HepG2 (cell line): Measurements from ENCODE around the gene OVCH1. TPM values are rescaled to one million over a fixed set of nuclear protein-coding genes. Genes with fewer than 3 reads are reported as not detected.

Experiments
- ATAC-seq: fragments of 200-7000 bp; cut with Tn5 transposase; 3 replicates; pipeline ENCODE4 v1.9.1; 2020; ENCODE audit warnings: mild to moderate bottlenecking, moderate library complexity
- BruUV-seq: library from RNA; stranded (reverse); fragments of 400-500 nt; replicated peaks from 2 replicates; lab custom pipeline; 2021; lab: Mats Ljungman, UMichigan
- CTCF ChIA-PET: fragments of 300-600 bp; formaldehyde crosslinking; extraction: SDS; loops from one replicate; lab custom pipeline; 2021; ENCODE audit warnings: low total read pairs, inconsistent platforms, low intra/inter-chr PET ratio; lab: Yijun Ruan, JAX
- POLR2A ChIA-PET: fragments of 350-600 bp; sonication (Branson Sonifier 250); formaldehyde crosslinking; loops from one replicate; lab custom pipeline; 2020; ENCODE audit warnings: antibody characterized with exemption, inconsistent platforms; lab: Yijun Ruan, JAX
- DNase-seq: peaks from one replicate; pipeline ENCODE4 v3.0.0-alpha.2; 2015; ENCODE audit warnings: low spot score
- FAIRE-seq: peaks from 3 replicates; lab custom pipeline; 2011; peaks lifted over from hg19 to GRCh38; lab: Jason Lieb, UNC
- H2AFZ ChIP-seq: one replicate; pipeline ENCODE4 v1.6.1; 2011; ENCODE audit warnings: low read length, inconsistent platforms
- H3K27ac ChIP-seq: fragments of 300-600 bp; 3 replicates; pipeline ENCODE4 v1.8.0; 2011; ENCODE audit warnings: mixed run types, mild to moderate bottlenecking, mixed read lengths, low read length, inconsistent platforms; ENCODE audit not compliant: insufficient read depth; ENCODE audit errors: extremely low read length
- H3K27me3 ChIP-seq, 2 experiments: fragments of 200-600 bp in 1 of 2; 2 replicates in 1 of 2; 3 replicates in 1 of 2; pipeline versions ENCODE4 v1.6.0 to v1.8.0; 2011; ENCODE audit warnings: low read length in 2 of 2, mild to moderate bottlenecking in 2 of 2, moderate library complexity in 2 of 2, inconsistent platforms in 1 of 2; ENCODE audit not compliant: insufficient read depth in 2 of 2, control insufficient read depth in 1 of 2
- H3K36me3 ChIP-seq, 2 experiments: fragments of 200-600 bp in 1 of 2; replicated peaks in 1 of 2; 2 replicates in 1 of 2; 3 replicates in 1 of 2; pipeline versions ENCODE4 v1.5.1 to v1.8.0; 2011; ENCODE audit warnings: low read length in 2 of 2, inconsistent platforms in 1 of 2; ENCODE audit not compliant: insufficient read depth in 2 of 2, control insufficient read depth in 1 of 2
- H3K4me1 ChIP-seq: 2 replicates; pipeline ENCODE4 v1.5.1; 2012; ENCODE audit warnings: low read length, inconsistent platforms; ENCODE audit not compliant: insufficient read depth
- H3K4me2 ChIP-seq: 2 replicates; pipeline ENCODE4 v1.6.0; 2011; ENCODE audit warnings: low read depth, low read length, inconsistent platforms
- H3K4me3 ChIP-seq, 3 experiments: fragments of 200-600 bp in 1 of 3; sonication (generic), shearing (Covaris generic) in 1 of 3; replicated peaks in 1 of 3; 2 replicates each; pipeline ENCODE4 v1.5.1; 2011 to 2016; ENCODE audit warnings: low read length in 3 of 3, inconsistent platforms in 2 of 3, low read depth in 2 of 3, mild to moderate bottlenecking in 2 of 3, control low read depth in 1 of 3, mixed read lengths in 1 of 3; ENCODE audit not compliant: insufficient read depth in 1 of 3
- H3K79me2 ChIP-seq: one replicate; pipeline ENCODE4 v1.6.1; 2011; ENCODE audit warnings: low read length, inconsistent platforms; ENCODE audit not compliant: insufficient read depth
- H3K9ac ChIP-seq: 2 replicates; pipeline ENCODE4 v1.6.0; 2011; ENCODE audit warnings: mild to moderate bottlenecking, low read depth, low read length, inconsistent platforms; ENCODE audit not compliant: insufficient read depth
- H3K9me3 ChIP-seq: 2 replicates; pipeline ENCODE4 v1.5.1; 2012; ENCODE audit warnings: mild to moderate bottlenecking, low read length
- H4K20me1 ChIP-seq: 2 replicates; pipeline ENCODE4 v1.6.0; 2011; ENCODE audit warnings: inconsistent platforms, mild to moderate bottlenecking, low read length, moderate library complexity; ENCODE audit not compliant: insufficient read depth
- CENPX ChIP-seq: sonication (generic); formaldehyde crosslinking; IDR thresholded peaks from 2 replicates; pipeline ENCODE4 v1.9.0; 2021; ENCODE audit warnings: mild to moderate bottlenecking, missing genetic modification reagents, moderate library complexity
- EED ChIP-seq: sonication (generic); formaldehyde crosslinking; IDR thresholded peaks from 2 replicates; pipeline ENCODE4 v1.5.0; 2020; ENCODE audit warnings: mild to moderate bottlenecking, missing genetic modification reagents
- MAFF ChIP-seq: IDR thresholded peaks from 2 replicates; pipeline ENCODE4 v1.6.1; 2011; ENCODE audit warnings: low read depth, low read length, improper control_type of control experiment
- MAFK ChIP-seq, 2 experiments: IDR thresholded peaks in 1 of 2; conservative IDR thresholded peaks in 1 of 2; 2 replicates each; pipeline ENCODE4 v1.6.1; 2011; ENCODE audit warnings: improper control_type of control experiment in 2 of 2, low read length in 2 of 2
- ZNF460 ChIP-seq: sonication (generic); formaldehyde crosslinking; IDR thresholded peaks from 2 replicates; pipeline ENCODE4 v1.5.1; 2020; ENCODE audit warnings: missing genetic modification reagents, mild to moderate bottlenecking, borderline replicate concordance
- ZNF780A ChIP-seq: sonication (generic); formaldehyde crosslinking; IDR thresholded peaks from 2 replicates; pipeline ENCODE4 v1.8.0; 2022; ENCODE audit warnings: mild to moderate bottlenecking, missing genetic modification reagents, moderate library complexity
- ZNF850 ChIP-seq: sonication (generic); formaldehyde crosslinking; conservative IDR thresholded peaks from 2 replicates; pipeline ENCODE4 v1.9.0; 2021; ENCODE audit warnings: mild to moderate bottlenecking, missing genetic modification reagents
- WGBS: methylation state at CpG from one replicate; pipeline ENCODE4 v1.1.6; 2017; ENCODE audit warnings: low lambda C conversion rate; 5-methylcytosine and 5-hydroxymethylcytosine counted together
- in situ Hi-C: cut with HindIII; loops from 2 replicates; pipeline ENCODE4 v1.10.0; 2017; ENCODE audit warnings: low pct_unique_long_range_greater_than_20kb; ENCODE audit not compliant: extremely low pct_ligation_motif_present
- intact Hi-C: fragments of 100-400 bp; cut with micrococcal nuclease; formaldehyde crosslinking; loops from one replicate; pipeline ENCODE4 v1.10.0; 2022; ENCODE audit not compliant: unreplicated experiment
- polyA plus RNA-seq, 8 experiments: library from polyadenylated mRNA; depleted of rRNA in 3 of 8; stranded (reverse) in 7 of 8; unstranded in 1 of 8; fragments of >200 nt; fragmentation: Illumina TruSeq in 4 of 8; extraction: Trizol in 4 of 8; gene quantifications; 2 replicates each; pipeline versions ENCODE4 v1.2.1 to v1.2.3, GENCODE V29; 2011 to 2016; ENCODE audit warnings: low read depth in 4 of 8, missing spikeins in 1 of 8, mixed read lengths in 1 of 8; ENCODE audit not compliant: insufficient read depth in 1 of 8
- total RNA-seq, 5 experiments: library from RNA; depleted of rRNA; stranded (reverse); fragments of >200 nt; fragmentation: Illumina TruSeq; extraction: Trizol; gene quantifications; 2 replicates each; pipeline ENCODE4 v1.2.3, GENCODE V29; 2016; ENCODE audit warnings: low read depth in 1 of 5

The OVCH1 gene
- total and polyA plus RNA-seq, 2 of the 13 experiments (the other 11 are each of a cell fraction or from before 2014, with no cell fraction given): not detected

GRCh38 chr12:29510591-29511185 lies 13.2 kb upstream of the OVCH1 start:
- Histone ChIP-seq H4K20me1 (no peaks in the 10 kb centered on the region), H3K9ac (no peak overlapping the region), H3K27me3 (no peaks in the 10 kb centered on the region), H3K4me3 (no peak overlapping the region), H3K79me2 (no peaks in the 10 kb centered on the region), H3K27ac (no peak overlapping the region), H3K4me1 (no peaks in the 10 kb centered on the region), H3K4me2 (no peak overlapping the region), H2AFZ (no peak overlapping the region), H3K36me3 (no peaks in the 10 kb centered on the region), H3K9me3 (no peaks in the 10 kb centered on the region)
- TF ChIP-seq ZNF850 (CRISPR knock-in tag) (no peak), CENPX (no peak), ZNF780A (CRISPR knock-in tag) (no peak)
- POLR2A ChIA-PET: no interaction called here
- ATAC-seq: no peak
- DNase-seq: no peak
- CTCF ChIA-PET: no interaction called here
- WGBS: 59% methylated on average over 6 of the region's 6 CpGs
- no peak for FAIRE-seq
- in situ Hi-C loops: no loop called here
- intact Hi-C loops: loop anchor here (10.0 kb wide), 1 partner anchor 774 kb away; no protein-coding TSS in a partner anchor
- no TSS peak for BruUV-seq

GRCh38 chr12:29509503-29509902 lies 12.0 kb upstream of the OVCH1 start:
- ChIA-PET POLR2A (no interaction called here), CTCF (no interaction called here)
- no peaks in the 10 kb centered on the region for H3K36me3 ChIP-seq
- no peak overlapping the region for H3K4me3 ChIP-seq
- H3K4me2 ChIP-seq: no peak overlapping the region
- in situ Hi-C loops (no loop called here), intact Hi-C loops (no loop called here)
- no peaks in the 10 kb centered on the region for H3K27me3 ChIP-seq
- no peak for FAIRE-seq
- no peak overlapping the region for H3K27ac ChIP-seq
- TF ChIP-seq ZNF460 (CRISPR knock-in tag) (no peak), MAFK (conservative IDR thresholded peaks at IDR 0.05 in 1 of 2, IDR thresholded peaks at IDR 0.05 in 1 of 2; ENCODE audit: low read length in 2 of 2) (peak; percentile 32 to 67; a peak in 3 of 4 replicates), EED (no peak), MAFF (peak; percentile 61; the same call in 1 of the 2 replicates)
- 93% methylated on average over 1 of the region's 1 CpG for WGBS
- no TSS peak for BruUV-seq
- no peaks in the 10 kb centered on the region for H3K9me3 ChIP-seq
- H3K9ac ChIP-seq: no peak overlapping the region
- H3K79me2 ChIP-seq: no peaks in the 10 kb centered on the region
- DNase-seq: no peak
- no peak for ATAC-seq
- no peaks in the 10 kb centered on the region for H3K4me1 ChIP-seq
- no peaks in the 10 kb centered on the region for H4K20me1 ChIP-seq
- no peak overlapping the region for H2AFZ ChIP-seq
